Liver (tissue), 9 donors: Measurements from ENCODE around the gene UBE2N. TPM values are rescaled to one million over a fixed set of nuclear protein-coding genes. Genes with fewer than 3 reads are reported as not detected.

Experiments
- DNase-seq: peaks from one replicate; pipeline ENCODE4 v3.0.0-alpha.2; 2017; ENCODE audit warnings: low spot score
- H3K27ac ChIP-seq, 2 donors: one replicate each; pipeline ENCODE4 v1.7.0; 2013; ENCODE audit warnings: inconsistent platforms in 2 of 2, low read length in 2 of 2, control low read depth in 1 of 2, low read depth in 1 of 2, mild to moderate bottlenecking in 1 of 2
- H3K27me3 ChIP-seq, 4 donors: one replicate each; pipeline versions ENCODE4 v1.6.1 to v1.7.0; 2013; ENCODE audit warnings: low read length in 3 of 4, inconsistent platforms in 1 of 4, mild to moderate bottlenecking in 1 of 4, moderate library complexity in 1 of 4; ENCODE audit not compliant: control insufficient read depth in 4 of 4, insufficient read depth in 4 of 4
- H3K36me3 ChIP-seq, 4 donors: one replicate each; pipeline versions ENCODE4 v1.6.1 to v1.7.0; 2013; ENCODE audit warnings: low read length in 3 of 4, mild to moderate bottlenecking in 3 of 4, low read depth in 1 of 4, moderate library complexity in 1 of 4; ENCODE audit not compliant: control insufficient read depth in 4 of 4, insufficient read depth in 3 of 4
- H3K4me1 ChIP-seq, 4 donors: one replicate each; pipeline versions ENCODE4 v1.6.1 to v1.7.0; 2013; ENCODE audit warnings: low read length in 3 of 4, mild to moderate bottlenecking in 3 of 4, moderate library complexity in 1 of 4; ENCODE audit not compliant: control insufficient read depth in 4 of 4, insufficient read depth in 4 of 4
- H3K4me3 ChIP-seq, 3 donors: one replicate each; pipeline versions ENCODE4 v1.6.1 to v1.7.0; 2013; ENCODE audit warnings: low read length in 3 of 3, control low read depth in 1 of 3, low read depth in 1 of 3, mild to moderate bottlenecking in 1 of 3
- H3K9ac ChIP-seq, 2 donors: one replicate each; pipeline ENCODE4 v1.7.0; 2013; ENCODE audit warnings: low read length in 2 of 2, mild to moderate bottlenecking in 2 of 2, moderate library complexity in 2 of 2, control low read depth in 1 of 2, low read depth in 1 of 2
- H3K9me3 ChIP-seq, 4 donors: one replicate each; pipeline versions ENCODE4 v1.6.1 to v1.7.0; 2013; ENCODE audit warnings: low read length in 3 of 4; ENCODE audit not compliant: control insufficient read depth in 4 of 4
- CTCF ChIP-seq: fragments of 150-350 bp; IDR thresholded peaks from 2 replicates; pipeline ENCODE4 v1.5.1; 2017; ENCODE audit warnings: improper control_type of control experiment, low read depth, low read length; ENCODE audit not compliant: missing input control
- EGR1 ChIP-seq, 2 donors: IDR thresholded peaks; 2 replicates each; pipeline ENCODE4 v1.6.1; 2016 to 2018; ENCODE audit warnings: antibody characterized with exemption in 2 of 2, low read depth in 2 of 2
- FOXA1 ChIP-seq: IDR thresholded peaks from 2 replicates; pipeline ENCODE4 v1.6.1; 2016; ENCODE audit warnings: antibody characterized with exemption
- FOXA2 ChIP-seq: IDR thresholded peaks from 2 replicates; pipeline ENCODE4 v1.6.1; 2016; ENCODE audit warnings: antibody characterized with exemption
- GABPA ChIP-seq, 2 donors: IDR thresholded peaks in 1 of 2; conservative IDR thresholded peaks in 1 of 2; 2 replicates each; pipeline ENCODE4 v1.6.1; 2016; ENCODE audit warnings: antibody characterized with exemption in 2 of 2, mild to moderate bottlenecking in 1 of 2, moderate library complexity in 1 of 2
- HNF4A ChIP-seq, 2 donors: conservative IDR thresholded peaks; 2 replicates each; pipeline ENCODE4 v1.6.1; 2016; ENCODE audit warnings: antibody characterized with exemption in 2 of 2, mild to moderate bottlenecking in 2 of 2
- HNF4G ChIP-seq: IDR thresholded peaks from 2 replicates; pipeline ENCODE4 v1.6.1; 2016; ENCODE audit warnings: antibody characterized with exemption
- JUND ChIP-seq, 2 donors: IDR thresholded peaks; 2 replicates each; pipeline ENCODE4 v1.6.1; 2016; ENCODE audit warnings: antibody characterized with exemption in 2 of 2
- RAD21 ChIP-seq, 2 donors: IDR thresholded peaks; 2 replicates each; pipeline ENCODE4 v1.6.1; 2016; ENCODE audit warnings: antibody characterized with exemption in 2 of 2, mild to moderate bottlenecking in 2 of 2
- SP1 ChIP-seq: IDR thresholded peaks from 2 replicates; pipeline ENCODE4 v1.6.1; 2018; ENCODE audit warnings: antibody characterized with exemption, mild to moderate bottlenecking
- TAF1 ChIP-seq: conservative IDR thresholded peaks from 2 replicates; pipeline ENCODE4 v1.6.1; 2016; ENCODE audit warnings: antibody characterized with exemption, mild to moderate bottlenecking
- YY1 ChIP-seq: IDR thresholded peaks from 2 replicates; pipeline ENCODE4 v1.6.1; 2016; ENCODE audit warnings: antibody characterized with exemption, mild to moderate bottlenecking
- ZBTB33 ChIP-seq: IDR thresholded peaks from 2 replicates; pipeline ENCODE4 v1.6.1; 2016; ENCODE audit warnings: antibody characterized with exemption
- WGBS: extraction: QIAGEN DNeasy Blood & Tissue Kit; methylation state at CpG from one replicate; pipeline ENCODE4 v1.1.7; 2013; 5-methylcytosine and 5-hydroxymethylcytosine counted together
- polyA plus RNA-seq, 2 donors: library from polyadenylated mRNA; stranded (reverse) in 1 of 2; unstranded in 1 of 2; fragments of 200-250 nt in 1 of 2; fragments of >200 nt in 1 of 2; fragmentation: Nextera tagmentation in 1 of 2; extraction: Ambion mirVana in 1 of 2; gene quantifications; one replicate each; pipeline versions ENCODE4 v1.2.1 to v1.2.3, GENCODE V29; 2013 to 2015
- total RNA-seq, 2 donors: library from RNA; depleted of rRNA; stranded (reverse); fragments of >200 nt; gene quantifications; one replicate each; pipeline ENCODE4 v1.2.3, GENCODE V29; 2014
- TF ChIP-seq, protein P1 (sequence below): IDR thresholded peaks from 2 replicates; pipeline ENCODE4 v1.6.1; 2016; ENCODE audit warnings: antibody characterized with exemption
- TF ChIP-seq, protein P2 (sequence below): IDR thresholded peaks from 2 replicates; pipeline ENCODE4 v1.6.1; 2016; ENCODE audit warnings: antibody characterized with exemption, mild to moderate bottlenecking
- donor health status: healthy.
- donor health status: healthy.
- donor health status: healthy.
- donor health status: healthy.
- donor health status: healthy.

UBE2N gene
- total and polyA plus RNA-seq, 4 donors: 13.9 to 63.7 (median 32.6) TPM

DNA sequence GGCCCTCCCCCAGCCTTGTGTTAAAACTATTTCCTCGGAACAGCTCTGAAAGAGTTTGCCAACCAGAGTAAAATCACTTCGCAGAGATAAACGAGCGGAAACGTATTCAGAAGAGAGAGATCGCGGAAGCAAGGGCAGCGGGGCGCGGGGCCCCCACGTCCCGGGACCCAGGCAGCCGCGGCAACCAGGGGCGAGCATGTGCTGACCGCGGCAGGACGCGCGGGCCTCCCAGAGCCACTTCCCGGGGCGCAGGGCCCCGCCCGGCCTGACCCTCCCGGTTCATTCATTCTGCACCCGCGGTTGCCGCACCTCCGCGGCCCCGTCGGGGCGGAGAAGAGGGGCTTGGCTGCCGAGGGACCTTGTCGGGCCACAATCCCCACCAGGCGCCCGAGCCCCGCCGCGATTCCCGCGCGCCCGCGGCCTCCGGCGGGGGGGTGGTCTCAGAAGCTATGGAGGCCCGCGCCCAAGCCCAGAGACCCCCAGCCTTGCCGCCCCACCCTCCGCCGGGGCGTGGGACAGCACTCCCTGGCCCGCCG is 598 bp downstream of the UBE2N start:
- Histone ChIP-seq H3K9ac (peak overlapping the region; percentile 49 to 89), H3K9me3 (no peaks in the 10 kb centered on the region), H3K36me3 (no peaks in the 10 kb centered on the region), H3K4me3 (peak overlapping the region; percentile 70 to 99 (median 92)), H3K27me3 (no peaks in the 10 kb centered on the region), H3K4me1 (peaks cover 4 to 29% (median 14%) of the 10 kb centered on the region in 4 donors), H3K27ac (peak overlapping the region; percentile 74 to 86)
- TF ChIP-seq, protein P1, sequence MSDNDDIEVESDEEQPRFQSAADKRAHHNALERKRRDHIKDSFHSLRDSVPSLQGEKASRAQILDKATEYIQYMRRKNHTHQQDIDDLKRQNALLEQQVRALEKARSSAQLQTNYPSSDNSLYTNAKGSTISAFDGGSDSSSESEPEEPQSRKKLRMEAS: no peak
- TF ChIP-seq ZBTB33 (no peak), CTCF (no peak), HNF4A (conservative IDR thresholded peaks at IDR 0.05) (no peak), RAD21 (IDR thresholded peaks at IDR 0.05) (no peak), YY1 (no peak), FOXA1 (no peak), TAF1 (no peak), HNF4G (no peak), SP1 (no peak), GABPA (IDR thresholded peaks at IDR 0.05 in 1 of 2, conservative IDR thresholded peaks at IDR 0.05 in 1 of 2) (no peak), JUND (IDR thresholded peaks at IDR 0.05) (no peak)
- DNase-seq: peak; percentile 52
- WGBS: under 1% methylated on average over 55 of the region's 55 CpGs

- H3K27ac ChIP-seq: no peak overlapping the region
- H3K9me3 ChIP-seq: no peaks in the 10 kb centered on the region
- TF ChIP-seq, protein P1: no peak
- TF ChIP-seq ZBTB33: no peak
- no peak for TF ChIP-seq EGR1 (IDR thresholded peaks at IDR 0.05; ENCODE audit: low read depth in 2 of 2)
- TF ChIP-seq, protein P2, sequence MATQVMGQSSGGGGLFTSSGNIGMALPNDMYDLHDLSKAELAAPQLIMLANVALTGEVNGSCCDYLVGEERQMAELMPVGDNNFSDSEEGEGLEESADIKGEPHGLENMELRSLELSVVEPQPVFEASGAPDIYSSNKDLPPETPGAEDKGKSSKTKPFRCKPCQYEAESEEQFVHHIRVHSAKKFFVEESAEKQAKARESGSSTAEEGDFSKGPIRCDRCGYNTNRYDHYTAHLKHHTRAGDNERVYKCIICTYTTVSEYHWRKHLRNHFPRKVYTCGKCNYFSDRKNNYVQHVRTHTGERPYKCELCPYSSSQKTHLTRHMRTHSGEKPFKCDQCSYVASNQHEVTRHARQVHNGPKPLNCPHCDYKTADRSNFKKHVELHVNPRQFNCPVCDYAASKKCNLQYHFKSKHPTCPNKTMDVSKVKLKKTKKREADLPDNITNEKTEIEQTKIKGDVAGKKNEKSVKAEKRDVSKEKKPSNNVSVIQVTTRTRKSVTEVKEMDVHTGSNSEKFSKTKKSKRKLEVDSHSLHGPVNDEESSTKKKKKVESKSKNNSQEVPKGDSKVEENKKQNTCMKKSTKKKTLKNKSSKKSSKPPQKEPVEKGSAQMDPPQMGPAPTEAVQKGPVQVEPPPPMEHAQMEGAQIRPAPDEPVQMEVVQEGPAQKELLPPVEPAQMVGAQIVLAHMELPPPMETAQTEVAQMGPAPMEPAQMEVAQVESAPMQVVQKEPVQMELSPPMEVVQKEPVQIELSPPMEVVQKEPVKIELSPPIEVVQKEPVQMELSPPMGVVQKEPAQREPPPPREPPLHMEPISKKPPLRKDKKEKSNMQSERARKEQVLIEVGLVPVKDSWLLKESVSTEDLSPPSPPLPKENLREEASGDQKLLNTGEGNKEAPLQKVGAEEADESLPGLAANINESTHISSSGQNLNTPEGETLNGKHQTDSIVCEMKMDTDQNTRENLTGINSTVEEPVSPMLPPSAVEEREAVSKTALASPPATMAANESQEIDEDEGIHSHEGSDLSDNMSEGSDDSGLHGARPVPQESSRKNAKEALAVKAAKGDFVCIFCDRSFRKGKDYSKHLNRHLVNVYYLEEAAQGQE: no peak
- TF ChIP-seq FOXA1: no peak
- no peak for TF ChIP-seq YY1
- no peak for TF ChIP-seq HNF4A (conservative IDR thresholded peaks at IDR 0.05)
- TF ChIP-seq FOXA2: no peak
- no peak for DNase-seq
- no peaks in the 10 kb centered on the region for H3K36me3 ChIP-seq
- peak overlapping the region; percentile 49 to 89 for H3K9ac ChIP-seq
- WGBS: 25% methylated on average over 12 of the region's 12 CpGs
- H3K27me3 ChIP-seq: no peaks in the 10 kb centered on the region
- H3K4me1 ChIP-seq: peaks cover 4 to 29% (median 14%) of the 10 kb centered on the region in 4 donors
- peak overlapping the region; percentile 70 to 99 (median 92) for H3K4me3 ChIP-seq
Observed at GRCh38 chr12:93440043-93440835, 1.5 kb downstream of the UBE2N start.
